HG02870 (cell line): ENCODE data around the gene CFAP298.
A peak's percentile ranks its signal among the peaks of the same experiment; 100 is the strongest.
"Not testable (repeated sequence)": the region's sequence is repeated elsewhere in the genome, so short reads cannot be mapped to it uniquely, and the experiment has no call there.

Experiments
- ATAC-seq: cut with Tn5 transposase; IDR thresholded peaks from one replicate; pipeline ENCODE4 v1.9.1; 2021; ENCODE audit warnings: mild to moderate bottlenecking, moderate library complexity; ENCODE audit not compliant: unreplicated experiment

CFAP298 gene

GRCh38 chr21:32612075-32612998 is at the start of gene CFAP298:
CFAP298 (minus strand) TSS chr21:32612377; CDS start chr21:32612243, 134 bp downstream.
- peak; percentile 93 for ATAC-seq

GRCh38 chr21:32661026-32661782 is 49.0 kb upstream of the CFAP298 start:
- not testable (repeated sequence) for ATAC-seq

GRCh38 chr21:32658524-32658923 is 46.3 kb upstream of the CFAP298 start:
- no peak for ATAC-seq

GRCh38 chr21:32653326-32653901 is 41.2 kb upstream of the CFAP298 start:
- no peak for ATAC-seq

GRCh38 chr21:32648165-32648564 is 36.0 kb upstream of the CFAP298 start:
- no peak for ATAC-seq

GRCh38 chr21:32645261-32646182 is 33.3 kb upstream of the CFAP298 start:
- ATAC-seq, result no peak

GRCh38 chr21:32641710-32642698 is 29.8 kb upstream of the CFAP298 start:
- ATAC-seq, result no peak

- ATAC-seq, result no peak
Measured at GRCh38 chr21:32626621-32627196, 14.5 kb upstream of the CFAP298 start.

GRCh38 chr21:32618218-32618617 is 6.0 kb upstream of the CFAP298 start:
- ATAC-seq, result not testable (repeated sequence)

GRCh38 chr21:32613436-32614043 is 1.4 kb upstream of the CFAP298 start:
- ATAC-seq, result no peak

GRCh38 chr21:32612999-32613337 is 791 bp upstream of the CFAP298 start:
- no peak for ATAC-seq

GRCh38 chr21:32611471-32611997 is 643 bp downstream of the CFAP298 start:
- ATAC-seq, result peak; percentile 16

GRCh38 chr21:32610940-32611339 is 1.2 kb downstream of the CFAP298 start:
- ATAC-seq, result not testable (repeated sequence)

GRCh38 chr21:32608851-32609250 is 3.3 kb downstream of the CFAP298 start:
- no peak for ATAC-seq

- ATAC-seq, result no peak
Measured at GRCh38 chr21:32605469-32605868, 6.7 kb downstream of the CFAP298 start.

- ATAC-seq, result no peak
Measured at GRCh38 chr21:32604464-32604863, 7.7 kb downstream of the CFAP298 start.

- ATAC-seq, result no peak
Measured at GRCh38 chr21:32603131-32603530, 9.0 kb downstream of the CFAP298 start.

GRCh38 chr21:32602099-32602498 is 10.1 kb downstream of the CFAP298 start:
- ATAC-seq, result no peak
